Ishikawa (cell line): Measurements from ENCODE around the gene ANK2.

ENCODE experiments used
- EP300 ChIP-seq: IDR thresholded peaks from 2 replicates; pipeline ENCODE4 v1.6.1; 2012; ENCODE audit warnings: borderline replicate concordance
- TAF1 ChIP-seq: IDR thresholded peaks from 2 replicates; pipeline ENCODE4 v1.6.1; 2012; ENCODE audit warnings: low read depth, mild to moderate bottlenecking
- TEAD4 ChIP-seq: IDR thresholded peaks from 2 replicates; pipeline ENCODE4 v1.6.1; 2012
- YY1 ChIP-seq: IDR thresholded peaks from 2 replicates; pipeline ENCODE4 v1.6.1; 2012; ENCODE audit warnings: low read depth

GRCh38 chr4:113009461-113009860 lies 40.0 kb upstream of the ANK2 start:
- TF ChIP-seq TAF1 (no peak), EP300 (no peak), YY1 (no peak), TEAD4 (no peak)
